Neural progenitor cell (in vitro differentiated cells): ENCODE measurements around the gene SNRNP70.

Source experiments
- EZH2 ChIP-seq: fragments of 200-600 bp; sonication (generic); IDR thresholded peaks from 2 replicates; pipeline ENCODE4 v1.6.1; 2017; ENCODE audit warnings: antibody characterized with exemption, mild to moderate bottlenecking, moderate library complexity
- TF ChIP-seq, protein P1 (sequence below): fragments of 200-600 bp; sonication (generic); IDR thresholded peaks from 2 replicates; pipeline ENCODE4 v1.5.1; 2017; ENCODE audit warnings: antibody characterized with exemption, mild to moderate bottlenecking

- TF ChIP-seq, protein P1, sequence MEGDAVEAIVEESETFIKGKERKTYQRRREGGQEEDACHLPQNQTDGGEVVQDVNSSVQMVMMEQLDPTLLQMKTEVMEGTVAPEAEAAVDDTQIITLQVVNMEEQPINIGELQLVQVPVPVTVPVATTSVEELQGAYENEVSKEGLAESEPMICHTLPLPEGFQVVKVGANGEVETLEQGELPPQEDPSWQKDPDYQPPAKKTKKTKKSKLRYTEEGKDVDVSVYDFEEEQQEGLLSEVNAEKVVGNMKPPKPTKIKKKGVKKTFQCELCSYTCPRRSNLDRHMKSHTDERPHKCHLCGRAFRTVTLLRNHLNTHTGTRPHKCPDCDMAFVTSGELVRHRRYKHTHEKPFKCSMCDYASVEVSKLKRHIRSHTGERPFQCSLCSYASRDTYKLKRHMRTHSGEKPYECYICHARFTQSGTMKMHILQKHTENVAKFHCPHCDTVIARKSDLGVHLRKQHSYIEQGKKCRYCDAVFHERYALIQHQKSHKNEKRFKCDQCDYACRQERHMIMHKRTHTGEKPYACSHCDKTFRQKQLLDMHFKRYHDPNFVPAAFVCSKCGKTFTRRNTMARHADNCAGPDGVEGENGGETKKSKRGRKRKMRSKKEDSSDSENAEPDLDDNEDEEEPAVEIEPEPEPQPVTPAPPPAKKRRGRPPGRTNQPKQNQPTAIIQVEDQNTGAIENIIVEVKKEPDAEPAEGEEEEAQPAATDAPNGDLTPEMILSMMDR = no peak
- no peak for TF ChIP-seq EZH2
Measured at GRCh38 chr19:49129238-49129583, 44.0 kb downstream of the SNRNP70 start.
